HG03439 (cell line): ENCODE data around the gene HSD11B2.

ENCODE experiments used
- ATAC-seq: cut with Tn5 transposase; IDR thresholded peaks from one replicate; pipeline ENCODE4 v1.9.1; 2021; ENCODE audit warnings: mild to moderate bottlenecking, moderate library complexity; ENCODE audit not compliant: unreplicated experiment

The HSD11B2 gene

GRCh38 chr16:67448580-67448979 is 17.7 kb downstream of the HSD11B2 start:
- ATAC-seq: no peak

DNA sequence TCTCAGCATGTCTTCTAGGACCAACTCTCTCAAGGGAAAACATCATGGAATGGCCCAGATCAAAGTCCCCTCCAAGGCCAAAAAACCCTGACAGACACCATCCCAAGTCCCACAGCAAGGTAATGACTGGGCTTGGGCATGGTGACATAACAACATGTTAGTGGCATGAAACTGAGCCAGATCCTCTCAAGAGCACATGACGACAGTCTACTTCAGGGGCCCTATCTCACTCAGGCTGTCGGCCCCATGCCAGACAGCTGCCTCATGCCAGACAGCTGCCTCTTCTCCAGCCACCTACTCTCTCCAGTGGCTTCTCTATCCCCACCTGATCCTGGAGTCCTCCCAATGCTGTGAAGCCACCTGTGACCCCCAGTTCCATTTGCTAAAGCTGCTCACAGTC is 18.4 kb downstream of the HSD11B2 start:
- ATAC-seq: no peak

GRCh38 chr16:67449739-67450138 is 18.8 kb downstream of the HSD11B2 start:
- ATAC-seq: no peak

DNA sequence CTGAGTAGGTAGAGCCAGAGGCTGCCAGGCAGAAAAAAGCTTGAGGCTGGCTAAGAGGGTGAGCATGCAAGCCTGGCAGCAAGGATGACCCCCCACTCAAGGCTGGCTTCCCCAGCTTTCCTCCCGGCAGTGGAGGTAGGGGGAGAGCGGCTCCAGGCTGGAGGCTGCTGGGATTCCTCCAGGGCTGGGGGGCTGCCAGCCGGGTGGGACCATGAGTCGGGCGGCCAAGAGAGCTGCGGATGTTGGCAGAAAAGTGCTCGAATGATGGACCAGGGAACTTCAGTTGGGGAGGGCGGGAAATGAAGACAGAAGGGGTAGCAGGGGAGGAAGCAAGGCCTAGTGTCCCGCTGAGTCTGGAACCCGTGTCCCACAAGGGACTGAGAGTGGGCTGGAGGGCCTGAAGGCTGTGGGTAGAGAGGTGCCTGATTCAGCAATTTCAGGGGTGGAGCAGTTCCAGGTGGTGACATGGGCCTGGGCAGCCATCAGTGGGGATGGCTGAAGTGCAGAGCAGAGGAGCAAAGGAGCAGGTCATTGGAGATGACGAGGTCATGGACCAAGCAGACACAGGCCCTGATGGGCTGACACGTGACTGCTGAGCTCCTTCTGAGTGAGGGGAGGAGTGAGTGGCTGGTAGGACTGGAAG is 20.3 kb downstream of the HSD11B2 start:
- no peak for ATAC-seq

- ATAC-seq: no peak
These were observed 20.9 kb downstream of the HSD11B2 start for GRCh38 chr16:67451704-67452435.

GRCh38 chr16:67454104-67454503 is 23.2 kb downstream of the HSD11B2 start:
- no peak for ATAC-seq

DNA sequence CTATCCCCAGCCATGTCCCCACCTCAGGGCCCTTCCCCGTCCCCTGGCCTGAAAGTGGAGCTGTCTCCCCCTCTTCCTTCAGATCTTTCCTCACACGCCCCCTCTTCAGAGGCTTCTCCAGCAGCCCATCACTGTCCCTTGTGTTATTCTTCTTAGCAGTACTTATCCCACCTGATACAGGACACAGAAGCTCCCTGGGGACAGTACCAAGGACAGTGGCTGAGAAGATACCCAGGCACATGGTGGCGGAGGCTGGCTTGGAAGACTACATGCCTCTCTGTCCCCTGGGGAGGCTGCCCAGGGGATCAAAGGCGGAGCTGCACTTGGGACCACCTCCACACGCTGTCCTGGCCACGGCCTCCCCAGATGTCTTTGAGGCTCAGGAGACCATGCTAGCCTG is 23.9 kb downstream of the HSD11B2 start:
- no peak for ATAC-seq

DNA sequence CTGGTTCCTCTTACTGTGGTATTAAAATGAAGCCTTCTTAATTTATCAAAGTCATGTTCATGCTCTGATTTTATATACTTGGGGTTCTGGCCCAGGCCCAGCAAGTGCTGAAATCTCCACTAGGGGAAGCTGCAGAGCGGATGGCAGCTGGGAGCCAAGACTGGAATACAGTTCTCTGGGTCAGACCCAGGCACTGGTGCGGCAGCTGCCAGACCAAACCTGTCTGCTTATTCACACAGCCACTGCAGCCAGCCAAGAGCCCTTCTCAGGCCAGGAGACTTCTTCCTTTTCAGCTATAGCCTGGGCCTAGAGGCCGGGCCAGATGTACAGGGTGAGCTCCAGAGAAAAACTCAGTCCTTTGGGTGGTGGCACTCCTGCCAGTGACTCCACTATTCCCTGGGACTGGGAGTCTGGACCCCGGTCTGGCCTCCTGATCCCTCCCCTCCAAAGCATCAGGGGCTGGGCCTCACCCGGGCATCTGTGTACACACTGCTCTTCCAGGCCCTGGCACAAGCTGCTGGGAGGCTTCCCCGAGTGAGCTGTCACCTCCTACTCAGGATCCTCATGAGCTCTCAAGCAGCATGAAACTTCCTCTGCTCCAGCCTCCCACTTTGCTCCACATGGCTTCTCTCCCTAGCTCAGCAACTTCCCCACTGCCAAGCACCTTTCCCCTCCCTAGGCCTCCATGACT is 25.6 kb downstream of the HSD11B2 start:
- ATAC-seq: no peak

DNA sequence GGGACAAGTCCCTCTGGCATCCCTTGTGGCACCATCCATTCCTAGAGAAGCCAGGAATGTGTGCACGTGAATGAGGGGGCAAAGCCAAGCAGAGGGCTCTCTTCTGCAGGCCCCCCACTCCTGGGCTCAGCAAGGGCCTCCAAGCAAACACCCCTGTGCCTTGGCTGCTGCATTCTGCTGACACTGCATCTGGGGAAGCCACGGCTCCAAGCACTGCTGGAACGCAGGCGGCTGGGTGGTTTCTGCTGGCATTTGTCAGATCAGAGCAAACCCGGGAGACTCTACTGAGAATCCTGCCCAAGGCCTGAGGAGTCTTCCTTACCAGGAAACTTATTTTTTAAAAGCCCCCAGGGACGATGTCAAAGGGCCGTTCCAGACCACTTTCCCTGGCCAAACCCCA is 26.7 kb downstream of the HSD11B2 start:
- ATAC-seq: no peak

GRCh38 chr16:67458121-67458641 is 27.3 kb downstream of the HSD11B2 start:
- ATAC-seq: no peak

GRCh38 chr16:67459066-67459860 is 28.3 kb downstream of the HSD11B2 start:
- no peak for ATAC-seq

- ATAC-seq: no peak
These were observed 28.9 kb downstream of the HSD11B2 start for GRCh38 chr16:67459861-67460150.

DNA sequence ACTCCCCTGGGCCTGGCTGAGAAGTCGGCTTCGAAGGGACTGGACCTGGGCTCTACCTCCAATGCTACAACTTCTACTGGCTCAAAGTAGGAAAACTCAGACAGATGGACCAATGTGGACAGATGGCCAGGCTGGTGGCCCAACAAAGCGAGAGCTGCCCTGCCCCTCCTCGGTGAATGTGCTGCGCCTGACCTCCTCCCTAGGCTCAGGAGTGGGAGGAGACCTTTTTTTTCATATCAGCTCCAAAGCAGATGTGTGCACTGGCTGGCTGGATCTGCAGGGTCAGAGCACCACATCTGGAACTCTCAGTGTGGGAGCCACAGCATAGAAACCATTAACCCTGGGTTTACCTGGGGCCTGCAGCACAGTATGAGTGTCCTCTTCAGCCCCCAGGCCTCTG is 29.2 kb downstream of the HSD11B2 start:
- no peak for ATAC-seq

GRCh38 chr16:67460961-67461360 is 30.0 kb downstream of the HSD11B2 start:
- ATAC-seq: no peak

DNA sequence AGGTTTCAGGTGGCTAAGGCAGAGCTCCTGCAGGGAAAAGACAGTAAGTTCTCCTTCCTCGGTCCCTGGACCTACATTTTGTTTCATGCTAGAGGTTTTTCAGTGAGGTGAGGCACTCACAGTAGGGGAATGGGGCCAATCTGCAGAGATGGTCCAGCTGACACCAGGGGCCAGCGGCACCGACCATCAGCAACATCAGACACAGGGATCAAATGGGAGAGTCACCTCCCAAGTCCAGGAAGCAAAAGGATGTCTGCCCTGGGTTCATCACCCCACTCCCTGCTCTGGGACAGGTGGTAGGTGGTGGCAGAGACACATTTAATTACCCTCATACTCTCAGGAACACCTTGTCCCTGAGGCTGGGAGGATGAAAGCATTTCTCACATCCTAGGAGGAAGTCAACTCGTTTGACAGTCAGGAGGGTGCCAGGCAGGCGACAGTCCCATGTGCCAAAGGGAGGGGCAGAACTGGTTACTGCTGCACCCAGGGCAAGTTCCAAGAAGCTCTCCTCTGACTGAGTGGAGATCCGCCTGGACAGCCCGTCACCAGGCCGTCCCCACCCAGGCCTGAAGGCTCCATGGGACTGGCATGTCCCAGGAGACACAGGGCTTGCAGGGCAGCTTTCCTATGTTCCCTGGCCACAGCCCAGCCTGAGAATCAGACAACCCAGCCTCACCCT is 30.8 kb downstream of the HSD11B2 start:
- ATAC-seq: no peak

DNA sequence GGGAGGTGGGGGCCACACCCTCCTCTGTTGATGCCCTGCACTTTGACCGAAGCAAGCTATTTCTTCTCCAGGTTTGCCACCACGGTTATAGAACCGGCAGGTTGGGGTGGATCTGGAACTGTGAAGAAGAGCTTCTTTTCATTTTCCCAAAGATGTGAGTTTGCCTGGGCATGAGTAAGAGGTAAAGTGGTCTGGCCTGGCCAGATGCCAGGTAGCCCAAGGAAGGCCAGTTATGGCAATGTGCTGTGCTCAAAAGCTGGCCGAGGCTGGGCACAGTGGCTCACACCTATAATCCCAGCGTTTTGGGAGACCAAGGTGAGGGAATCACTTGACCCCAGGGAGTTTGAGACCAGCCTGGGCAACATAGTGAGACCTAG is 31.3 kb downstream of the HSD11B2 start:
- ATAC-seq: no peak

DNA sequence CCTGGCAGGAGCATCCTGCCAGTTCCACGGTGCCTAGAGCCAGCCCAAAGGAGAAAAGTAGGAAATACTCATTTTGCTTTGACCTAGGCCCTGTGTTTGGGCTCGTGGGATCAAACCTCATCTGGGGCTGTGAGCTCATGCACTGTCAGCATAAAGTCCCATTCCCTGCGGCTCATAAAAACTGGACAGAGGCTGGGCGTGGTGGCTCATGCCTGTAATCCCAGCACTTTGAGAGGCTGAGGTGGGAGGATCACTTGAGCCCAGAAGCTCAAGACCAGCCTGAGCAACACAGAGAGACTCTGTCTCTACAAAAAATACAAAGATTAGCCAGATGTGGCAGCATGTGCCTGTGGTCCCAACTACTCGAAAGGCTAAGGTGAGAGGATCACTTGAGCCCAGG is 32.1 kb downstream of the HSD11B2 start:
- ATAC-seq: no peak

- ATAC-seq: no peak
These were observed 32.8 kb downstream of the HSD11B2 start for GRCh38 chr16:67463691-67464090.

- no peak for ATAC-seq
These were observed 33.6 kb downstream of the HSD11B2 start for GRCh38 chr16:67464565-67464964.

DNA sequence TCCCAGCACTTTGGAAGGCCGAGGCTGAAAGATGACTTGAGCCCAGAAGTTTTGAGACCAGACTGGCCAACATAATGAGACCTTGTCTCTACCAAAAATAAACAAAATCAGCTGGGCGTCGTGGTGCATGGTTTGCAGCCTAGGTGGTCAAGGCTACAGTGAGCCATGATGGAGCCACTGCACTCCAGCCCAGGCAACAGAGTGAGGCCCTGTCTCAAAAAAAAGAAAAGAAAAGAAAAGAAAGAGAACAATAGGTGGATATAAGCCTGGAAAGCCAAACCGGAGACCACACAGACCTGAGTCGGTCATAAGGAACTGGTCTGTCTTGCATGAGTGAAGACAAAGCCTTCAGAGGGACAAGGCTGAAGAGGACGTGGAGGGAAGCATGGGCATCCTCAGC is 35.7 kb downstream of the HSD11B2 start:
- ATAC-seq: no peak

DNA sequence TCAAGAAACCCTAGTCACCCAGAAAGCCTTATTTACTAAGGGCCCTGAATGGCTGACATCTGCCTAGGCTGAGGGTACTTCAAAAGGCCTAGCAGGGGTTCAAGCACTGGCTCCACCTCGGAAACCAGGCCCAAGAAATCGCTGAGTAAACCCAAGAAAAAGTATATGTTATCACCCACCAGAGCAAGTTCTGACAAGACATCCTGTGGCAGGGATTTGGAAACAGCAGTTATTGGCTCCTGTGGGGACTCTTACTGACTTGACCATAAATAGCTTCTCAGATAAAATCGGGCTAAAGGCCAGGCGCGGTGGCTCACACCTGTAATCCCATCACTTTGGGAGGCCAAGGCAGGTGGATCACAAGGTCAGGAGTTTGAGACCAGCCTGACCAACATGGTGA is 37.8 kb downstream of the HSD11B2 start:
- ATAC-seq: no peak
